Measurements from ENCODE around the gene INPP5D.

DNA sequence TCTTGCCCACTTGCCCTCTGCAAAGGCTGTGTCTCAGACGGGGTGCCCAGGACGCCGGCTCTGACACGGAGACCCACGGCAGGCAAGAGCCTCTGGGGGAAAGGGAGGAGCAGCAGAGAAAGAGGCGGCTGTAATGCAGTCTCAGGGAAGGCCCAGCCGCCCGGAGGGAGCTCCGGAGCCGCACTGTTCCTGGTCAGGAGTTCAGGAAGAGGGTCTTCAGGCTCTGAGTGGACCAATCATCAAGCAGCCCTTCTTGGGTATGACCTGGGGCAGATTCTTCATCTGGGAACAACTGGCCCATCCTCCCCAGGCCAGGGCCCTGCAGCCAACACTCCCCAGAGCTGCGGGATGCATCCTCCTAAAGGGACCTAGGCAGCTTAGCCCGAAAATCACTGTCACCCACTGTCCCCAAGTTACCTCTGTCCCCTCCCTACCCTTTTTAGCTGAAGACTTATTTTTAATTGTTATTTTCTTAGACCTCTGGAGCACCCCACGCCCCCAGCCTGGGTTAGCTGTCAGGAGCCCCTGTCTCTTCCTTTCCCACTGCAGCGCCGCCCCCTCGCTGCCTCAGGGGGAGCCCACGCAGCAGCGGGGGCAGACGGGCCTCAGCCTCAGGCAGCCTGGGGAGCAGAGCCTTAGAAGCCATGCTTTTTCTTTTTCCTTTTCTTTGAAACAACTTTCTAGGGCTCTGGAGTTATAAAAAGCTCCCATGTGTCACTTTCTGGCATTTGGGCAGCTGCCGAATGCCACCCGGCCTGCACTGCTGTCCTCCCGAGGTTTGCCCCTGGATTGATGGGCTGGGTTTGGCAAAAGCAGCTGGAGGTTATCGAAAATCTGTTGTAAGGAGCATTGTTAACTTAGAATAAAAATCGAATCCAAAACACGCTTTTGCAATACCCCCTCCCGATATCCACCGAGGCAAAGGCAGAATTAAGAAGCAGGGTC, 28.3 kb upstream of the INPP5D start:
- TF ChIP-seq, protein P1, sequence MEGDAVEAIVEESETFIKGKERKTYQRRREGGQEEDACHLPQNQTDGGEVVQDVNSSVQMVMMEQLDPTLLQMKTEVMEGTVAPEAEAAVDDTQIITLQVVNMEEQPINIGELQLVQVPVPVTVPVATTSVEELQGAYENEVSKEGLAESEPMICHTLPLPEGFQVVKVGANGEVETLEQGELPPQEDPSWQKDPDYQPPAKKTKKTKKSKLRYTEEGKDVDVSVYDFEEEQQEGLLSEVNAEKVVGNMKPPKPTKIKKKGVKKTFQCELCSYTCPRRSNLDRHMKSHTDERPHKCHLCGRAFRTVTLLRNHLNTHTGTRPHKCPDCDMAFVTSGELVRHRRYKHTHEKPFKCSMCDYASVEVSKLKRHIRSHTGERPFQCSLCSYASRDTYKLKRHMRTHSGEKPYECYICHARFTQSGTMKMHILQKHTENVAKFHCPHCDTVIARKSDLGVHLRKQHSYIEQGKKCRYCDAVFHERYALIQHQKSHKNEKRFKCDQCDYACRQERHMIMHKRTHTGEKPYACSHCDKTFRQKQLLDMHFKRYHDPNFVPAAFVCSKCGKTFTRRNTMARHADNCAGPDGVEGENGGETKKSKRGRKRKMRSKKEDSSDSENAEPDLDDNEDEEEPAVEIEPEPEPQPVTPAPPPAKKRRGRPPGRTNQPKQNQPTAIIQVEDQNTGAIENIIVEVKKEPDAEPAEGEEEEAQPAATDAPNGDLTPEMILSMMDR (IDR thresholded peaks at IDR 0.05; ENCODE audit: borderline replicate concordance, extremely low read depth, low read length, poor library complexity, severe bottlenecking): no peak
- TF ChIP-seq EZH2 (IDR thresholded peaks at IDR 0.05; ENCODE audit: borderline replicate concordance, low read depth, low read length, severe bottlenecking): no peak
